ENCODE data around the gene IFI27.

- no peak for TF ChIP-seq CEBPB (IDR thresholded peaks at IDR 0.05)
- no peak for TF ChIP-seq CTCF (IDR thresholded peaks at IDR 0.05)
- no peak for TF ChIP-seq MAFK (IDR thresholded peaks at IDR 0.05; ENCODE audit: partially characterized antibody)
- TF ChIP-seq TP53 (CRISPR knock-in tag; IDR thresholded peaks at IDR 0.05) = no peak
- TF ChIP-seq PBX3 (IDR thresholded peaks at IDR 0.05) = no peak
- no peak for TF ChIP-seq NPAS2 (CRISPR knock-in tag; IDR thresholded peaks at IDR 0.05; ENCODE audit: borderline replicate concordance)
- no peak for TF ChIP-seq POLR2A (IDR thresholded peaks at IDR 0.05; ENCODE audit: low read length)
- no peak for TF ChIP-seq RAD21 (conservative IDR thresholded peaks at IDR 0.05 in 1 of 2, IDR thresholded peaks at IDR 0.05 in 1 of 2)
- TF ChIP-seq USF2 (IDR thresholded peaks at IDR 0.05) = no peak
- no peak for TF ChIP-seq RCOR1 (IDR thresholded peaks at IDR 0.05; ENCODE audit: low read depth, low read length)
- no peak for TF ChIP-seq SMC3 (IDR thresholded peaks at IDR 0.05)
These were observed 5.8 kb upstream of the IFI27 start for GRCh38 chr14:94104731-94105130.

All from A549 (cell line).